ENCODE measurements around the gene ABCB1. TPM values are rescaled to one million over a fixed set of nuclear protein-coding genes. Genes with fewer than 3 reads are reported as not detected.

Gene ABCB1
- total RNA-seq, 1 donor from 2014 or later: 0.78 TPM

- H3K36me3 Mint-ChIP-seq (ENCODE audit: unreplicated experiment): no peaks in the 10 kb centered on the region
- no peak overlapping the region for H3K4me3 Mint-ChIP-seq (ENCODE audit: unreplicated experiment)
- no peak for DNase-seq
- H3K27me3 Mint-ChIP-seq (ENCODE audit: unreplicated experiment): peaks cover 7% of the 10 kb centered on the region
- H3K4me1 Mint-ChIP-seq (ENCODE audit: low read depth, unreplicated experiment): no peaks in the 10 kb centered on the region
- TF ChIP-seq CTCF (IDR thresholded peaks at IDR 0.05; ENCODE audit: partially characterized antibody, unreplicated experiment): no peak
- H3K9me3 Mint-ChIP-seq (ENCODE audit: unreplicated experiment): no peaks in the 10 kb centered on the region
- H3K27ac Mint-ChIP-seq (ENCODE audit: unreplicated experiment): no peak overlapping the region
These were observed 4.0 kb downstream of the ABCB1 start for GRCh38 chr7:87596696-87597095.

- no peak overlapping the region for H3K27ac Mint-ChIP-seq (ENCODE audit: unreplicated experiment)
- H3K4me3 Mint-ChIP-seq (ENCODE audit: unreplicated experiment): no peak overlapping the region
- no peak for DNase-seq
- no peaks in the 10 kb centered on the region for H3K36me3 Mint-ChIP-seq (ENCODE audit: unreplicated experiment)
- H3K4me1 Mint-ChIP-seq (ENCODE audit: low read depth, unreplicated experiment): no peaks in the 10 kb centered on the region
- no peak for TF ChIP-seq CTCF (IDR thresholded peaks at IDR 0.05; ENCODE audit: partially characterized antibody, unreplicated experiment)
- peaks cover 7% of the 10 kb centered on the region for H3K27me3 Mint-ChIP-seq (ENCODE audit: unreplicated experiment)
- no peaks in the 10 kb centered on the region for H3K9me3 Mint-ChIP-seq (ENCODE audit: unreplicated experiment)
These were observed 4.5 kb downstream of the ABCB1 start for GRCh38 chr7:87596136-87596535.

- Mint-ChIP-seq H3K27ac (ENCODE audit: unreplicated experiment) (no peak overlapping the region), H3K4me3 (ENCODE audit: unreplicated experiment) (no peak overlapping the region), H3K27me3 (ENCODE audit: unreplicated experiment) (no peaks in the 10 kb centered on the region), H3K9me3 (ENCODE audit: unreplicated experiment) (no peaks in the 10 kb centered on the region), H3K36me3 (ENCODE audit: unreplicated experiment) (no peaks in the 10 kb centered on the region), H3K4me1 (ENCODE audit: low read depth, unreplicated experiment) (no peaks in the 10 kb centered on the region)
- no peak for DNase-seq
- no peak for TF ChIP-seq CTCF (IDR thresholded peaks at IDR 0.05; ENCODE audit: partially characterized antibody, unreplicated experiment)
These were observed 8.4 kb downstream of the ABCB1 start for GRCh38 chr7:87592300-87592699.

- Mint-ChIP-seq H3K27ac (ENCODE audit: unreplicated experiment) (no peak overlapping the region), H3K27me3 (ENCODE audit: unreplicated experiment) (no peaks in the 10 kb centered on the region), H3K4me1 (ENCODE audit: low read depth, unreplicated experiment) (no peaks in the 10 kb centered on the region), H3K4me3 (ENCODE audit: unreplicated experiment) (no peak overlapping the region), H3K36me3 (ENCODE audit: unreplicated experiment) (no peaks in the 10 kb centered on the region), H3K9me3 (ENCODE audit: unreplicated experiment) (no peaks in the 10 kb centered on the region)
- DNase-seq: no peak
- no peak for TF ChIP-seq CTCF (IDR thresholded peaks at IDR 0.05; ENCODE audit: partially characterized antibody, unreplicated experiment)
These were observed 9.5 kb downstream of the ABCB1 start for GRCh38 chr7:87591211-87591610.

GRCh38 chr7:87590578-87590977 lies 10.1 kb downstream of the ABCB1 start:
- no peak for DNase-seq
- Mint-ChIP-seq H3K4me1 (ENCODE audit: low read depth, unreplicated experiment) (no peaks in the 10 kb centered on the region), H3K27ac (ENCODE audit: unreplicated experiment) (no peak overlapping the region), H3K4me3 (ENCODE audit: unreplicated experiment) (no peak overlapping the region), H3K9me3 (ENCODE audit: unreplicated experiment) (no peaks in the 10 kb centered on the region), H3K27me3 (ENCODE audit: unreplicated experiment) (no peaks in the 10 kb centered on the region), H3K36me3 (ENCODE audit: unreplicated experiment) (no peaks in the 10 kb centered on the region)
- TF ChIP-seq CTCF (IDR thresholded peaks at IDR 0.05; ENCODE audit: partially characterized antibody, unreplicated experiment): no peak

Data from glutamatergic neuron (in vitro differentiated cells).